Fibroblast of lung (primary cell): ENCODE measurements around the gene TBX1. TPM values are rescaled to one million over a fixed set of nuclear protein-coding genes. Genes with fewer than 3 reads are reported as not detected.
A peak's percentile ranks its signal among the peaks of the same experiment; 100 is the strongest.

ENCODE experiments used
- DNase-seq, 2 donors: peaks; one replicate each; pipeline versions ENCODE4 v3.0.0 to v3.0.0-alpha.2; 2010; ENCODE audit warnings: low read depth in 2 of 2
- H2AFZ ChIP-seq: 2 replicates; pipeline ENCODE4 v1.5.1; 2012; ENCODE audit warnings: low read length, control low read depth, inconsistent platforms
- H3K27ac ChIP-seq: 2 replicates; pipeline ENCODE4 v1.5.1; 2011; ENCODE audit warnings: low read length, control low read depth; ENCODE audit not compliant: insufficient read depth
- H3K27me3 ChIP-seq: 2 replicates; pipeline ENCODE4 v1.5.1; 2011; ENCODE audit warnings: mild to moderate bottlenecking, low read length; ENCODE audit not compliant: control insufficient read depth, insufficient read depth
- H3K36me3 ChIP-seq: 2 replicates; pipeline ENCODE4 v1.5.1; 2011; ENCODE audit warnings: low read length; ENCODE audit not compliant: control insufficient read depth, insufficient read depth
- H3K4me1 ChIP-seq: 2 replicates; pipeline ENCODE4 v1.5.1; 2011; ENCODE audit warnings: low read length; ENCODE audit not compliant: control insufficient read depth, insufficient read depth; ENCODE audit errors: extremely low read depth
- H3K4me2 ChIP-seq: 2 replicates; pipeline ENCODE4 v1.5.1; 2011; ENCODE audit warnings: low read length, control low read depth; ENCODE audit not compliant: insufficient read depth; ENCODE audit errors: extremely low read depth
- H3K4me3 ChIP-seq, 4 experiments: fragments of 200-600 bp in 1 of 4; sonication (generic) in 1 of 4; replicated peaks in 1 of 4; 2 replicates each; pipeline ENCODE4 v1.5.1; 2011 to 2016; ENCODE audit warnings: low read length in 4 of 4, low read depth in 3 of 4, mild to moderate bottlenecking in 3 of 4, control low read depth in 2 of 4, inconsistent platforms in 1 of 4, mixed read lengths in 1 of 4; ENCODE audit not compliant: insufficient read depth in 1 of 4; ENCODE audit errors: control extremely low read depth in 1 of 4
- H3K79me2 ChIP-seq: 2 replicates; pipeline ENCODE4 v1.5.1; 2012; ENCODE audit warnings: mild to moderate bottlenecking, low read length, inconsistent platforms; ENCODE audit not compliant: control insufficient read depth, insufficient read depth
- H3K9ac ChIP-seq: 2 replicates; pipeline ENCODE4 v1.5.1; 2011; ENCODE audit warnings: mild to moderate bottlenecking, low read length, control low read depth; ENCODE audit not compliant: insufficient read depth
- H3K9me3 ChIP-seq: 2 replicates; pipeline ENCODE4 v1.5.1; 2012; ENCODE audit warnings: low read depth, low read length; ENCODE audit not compliant: control insufficient read depth, insufficient read depth
- H4K20me1 ChIP-seq: 2 replicates; pipeline ENCODE4 v1.5.1; 2011; ENCODE audit warnings: low read length; ENCODE audit not compliant: control insufficient read depth, insufficient read depth; ENCODE audit errors: extremely low read depth
- CTCF ChIP-seq, 2 donors: IDR thresholded peaks in 1 of 2; conservative IDR thresholded peaks in 1 of 2; 1 replicate in 1 of 2; 2 replicates in 1 of 2; pipeline ENCODE4 v1.5.1; 2011 to 2012; ENCODE audit warnings: low read length in 2 of 2, control low read depth in 1 of 2, inconsistent platforms in 1 of 2, low read depth in 1 of 2, mild to moderate bottlenecking in 1 of 2
- EZH2 ChIP-seq: IDR thresholded peaks from 2 replicates; pipeline ENCODE4 v1.5.1; 2012; ENCODE audit warnings: low read length, control low read depth, mild to moderate bottlenecking; ENCODE audit errors: missing control alignments
- polyA plus RNA-seq, 2 donors: library from polyadenylated mRNA; depleted of rRNA in 1 of 2; stranded (reverse) in 1 of 2; unstranded in 1 of 2; fragments of >200 nt; gene quantifications; 2 replicates each; pipeline ENCODE4 v1.2.1, GENCODE V29; 2011 to 2012; ENCODE audit warnings: missing spikeins in 1 of 2
- total RNA-seq: library from RNA; depleted of rRNA; stranded (reverse); fragments of >200 nt; gene quantifications from 2 replicates; pipeline ENCODE4 v1.2.1, GENCODE V29; 2014

Gene TBX1
- total and polyA plus RNA-seq, 2 donors (not counting 1 experiment from before 2014, with no cell fraction given) = not detected

DNA sequence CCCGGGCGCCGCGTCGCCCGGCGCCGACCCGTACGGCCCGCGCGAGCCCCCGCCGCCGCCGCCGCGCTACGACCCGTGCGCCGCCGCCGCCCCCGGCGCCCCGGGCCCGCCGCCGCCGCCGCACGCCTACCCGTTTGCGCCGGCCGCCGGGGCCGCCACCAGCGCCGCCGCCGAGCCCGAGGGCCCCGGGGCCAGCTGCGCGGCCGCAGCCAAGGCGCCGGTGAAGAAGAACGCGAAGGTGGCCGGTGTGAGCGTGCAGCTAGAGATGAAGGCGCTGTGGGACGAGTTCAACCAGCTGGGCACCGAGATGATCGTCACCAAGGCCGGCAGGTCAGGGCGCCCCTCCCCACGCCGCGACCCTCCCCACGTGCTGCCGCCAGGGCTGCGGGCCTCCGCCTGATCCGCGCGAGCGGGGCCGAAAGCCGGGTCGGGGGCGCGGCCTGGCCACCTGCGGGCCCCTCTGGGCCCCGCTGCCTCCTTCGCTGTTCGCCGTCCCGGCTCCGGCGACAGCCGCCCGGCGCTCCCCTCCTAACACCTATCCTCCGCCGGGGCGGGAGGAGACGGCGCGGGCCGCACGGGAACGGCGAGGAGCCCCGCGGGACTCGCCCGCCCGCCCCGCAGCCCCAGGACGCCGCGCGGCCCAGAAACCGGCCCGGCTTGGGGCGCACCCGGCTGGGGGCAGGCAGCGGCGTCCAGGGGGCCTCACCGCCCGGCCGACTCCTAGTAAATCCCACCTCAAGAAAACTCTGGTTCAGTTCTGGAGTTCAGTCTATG lies 560 bp downstream of the TBX1 start:
- TF ChIP-seq EZH2 (peak; percentile 87), CTCF (conservative IDR thresholded peaks at IDR 0.05 in 1 of 2, IDR thresholded peaks at IDR 0.05 in 1 of 2; ENCODE audit: low read depth in 1 of 2, low read length in 2 of 2) (no peak)
- Histone ChIP-seq H3K27ac (no peak overlapping the region), H2AFZ (no peak overlapping the region), H4K20me1 (no peaks in the 10 kb centered on the region), H3K27me3 (peaks cover 75% of the 10 kb centered on the region), H3K4me1 (no peaks in the 10 kb centered on the region), H3K4me2 (no peak overlapping the region), H3K4me3 (no peak overlapping the region), H3K36me3 (no peaks in the 10 kb centered on the region), H3K9me3 (no peaks in the 10 kb centered on the region), H3K9ac (no peak overlapping the region), H3K79me2 (no peaks in the 10 kb centered on the region)
- no peak for DNase-seq

- no peaks in the 10 kb centered on the region for H4K20me1 ChIP-seq
- H3K9ac ChIP-seq = no peak overlapping the region
- no peak overlapping the region for H3K4me2 ChIP-seq
- DNase-seq = no peak
- peaks cover 77% of the 10 kb centered on the region for H3K27me3 ChIP-seq
- H3K4me1 ChIP-seq = no peaks in the 10 kb centered on the region
- H3K36me3 ChIP-seq = no peaks in the 10 kb centered on the region
- no peaks in the 10 kb centered on the region for H3K79me2 ChIP-seq
- TF ChIP-seq EZH2 (no peak), CTCF (conservative IDR thresholded peaks at IDR 0.05 in 1 of 2, IDR thresholded peaks at IDR 0.05 in 1 of 2; ENCODE audit: low read depth in 1 of 2, low read length in 2 of 2) (no peak)
- H2AFZ ChIP-seq = no peak overlapping the region
- no peak overlapping the region for H3K27ac ChIP-seq
- no peak overlapping the region for H3K4me3 ChIP-seq
- no peaks in the 10 kb centered on the region for H3K9me3 ChIP-seq
These were observed 1.4 kb downstream of the TBX1 start for GRCh38 chr22:19761725-19762567.

GRCh38 chr22:19762568-19763457 lies 2.2 kb downstream of the TBX1 start:
- no peak for DNase-seq
- H3K79me2 ChIP-seq = no peaks in the 10 kb centered on the region
- H3K27me3 ChIP-seq = peaks cover 79% of the 10 kb centered on the region
- H3K4me2 ChIP-seq = no peak overlapping the region
- H3K27ac ChIP-seq = no peak overlapping the region
- TF ChIP-seq CTCF (conservative IDR thresholded peaks at IDR 0.05 in 1 of 2, IDR thresholded peaks at IDR 0.05 in 1 of 2; ENCODE audit: low read depth in 1 of 2, low read length in 2 of 2) (no peak), EZH2 (no peak)
- H3K9ac ChIP-seq = no peak overlapping the region
- no peaks in the 10 kb centered on the region for H3K9me3 ChIP-seq
- no peak overlapping the region for H3K4me3 ChIP-seq
- no peaks in the 10 kb centered on the region for H3K36me3 ChIP-seq
- no peaks in the 10 kb centered on the region for H3K4me1 ChIP-seq
- no peak overlapping the region for H2AFZ ChIP-seq
- no peaks in the 10 kb centered on the region for H4K20me1 ChIP-seq
